Dendritic cell treated with granulocyte-macrophage colony-stimulating factor and Interleukin-4, amounts not matched to agents 40 ng/mL and 50 ng/mL, for 4 days (primary cell): ENCODE results near the gene HBEGF.
"Not testable (repeated sequence)": the region's sequence is repeated elsewhere in the genome, so short reads cannot be mapped to it uniquely, and the experiment has no call there.

Source experiments
- H3K27ac Mint-ChIP-seq: one replicate; pipeline ENCODE4 v1.8.0; 2022; ENCODE audit warnings: mild to moderate bottlenecking, mixed read lengths
- H3K27me3 Mint-ChIP-seq: one replicate; pipeline ENCODE4 v1.8.0; 2022; ENCODE audit warnings: mild to moderate bottlenecking, mixed read lengths
- H3K36me3 Mint-ChIP-seq: one replicate; pipeline ENCODE4 v1.8.0; 2022; ENCODE audit warnings: low read depth, mixed read lengths
- H3K4me1 Mint-ChIP-seq: one replicate; pipeline ENCODE4 v1.8.0; 2022; ENCODE audit warnings: low read depth, mixed read lengths
- H3K4me3 Mint-ChIP-seq: one replicate; pipeline ENCODE4 v1.8.0; 2022; ENCODE audit warnings: mild to moderate bottlenecking, moderate library complexity, mixed read lengths
- H3K9me3 Mint-ChIP-seq: one replicate; pipeline ENCODE4 v1.8.0; 2022; ENCODE audit warnings: mixed read lengths
- intact Hi-C: fragments of 100-400 bp; cut with micrococcal nuclease; formaldehyde crosslinking; loops from one replicate; pipeline ENCODE4 v1.15.0; 2022

Gene HBEGF

DNA sequence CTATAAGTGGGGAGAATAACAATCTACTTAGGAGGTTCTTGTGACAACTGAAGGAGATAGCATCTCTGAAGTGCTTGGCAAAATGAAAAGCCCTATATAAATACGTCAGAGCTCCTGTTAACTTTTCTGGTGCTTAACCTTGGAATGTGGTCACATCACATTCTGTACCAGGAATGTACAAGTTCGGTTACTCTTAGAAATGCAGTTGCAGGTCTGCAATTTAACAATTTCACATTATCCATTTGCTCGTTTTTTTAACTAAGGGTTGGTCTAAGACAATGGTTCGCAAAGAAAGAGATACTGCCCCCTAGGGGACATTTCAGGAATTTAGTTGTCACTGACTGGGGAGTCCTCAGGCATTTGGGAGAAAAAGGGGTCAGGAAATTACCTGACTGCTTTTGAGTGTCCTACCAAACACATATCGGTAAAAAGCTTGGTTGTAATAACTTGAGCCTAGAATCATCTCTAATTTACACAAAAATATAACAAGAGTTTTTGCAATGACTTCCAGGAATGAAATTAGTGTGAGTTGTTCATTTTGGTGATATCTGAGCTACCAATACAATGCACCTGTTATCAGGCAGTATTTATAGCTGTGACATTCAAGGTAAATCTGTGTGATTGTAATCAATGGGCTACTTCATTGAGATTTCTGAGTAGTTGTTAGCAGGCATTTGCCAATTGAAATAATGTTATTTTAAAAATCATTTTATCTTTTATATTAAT is 5.4 kb upstream of the HBEGF start:
- no peak overlapping the region for H3K4me3 Mint-ChIP-seq
- intact Hi-C loops = loop anchor here (1.0 kb wide), 1 partner anchor 107 kb away; no protein-coding TSS in a partner anchor
- no peak overlapping the region for H3K27ac Mint-ChIP-seq
- H3K9me3 Mint-ChIP-seq = no peaks in the 10 kb centered on the region
- no peaks in the 10 kb centered on the region for H3K36me3 Mint-ChIP-seq
- peaks cover 13% of the 10 kb centered on the region for H3K4me1 Mint-ChIP-seq
- peaks cover 2% of the 10 kb centered on the region for H3K27me3 Mint-ChIP-seq

DNA sequence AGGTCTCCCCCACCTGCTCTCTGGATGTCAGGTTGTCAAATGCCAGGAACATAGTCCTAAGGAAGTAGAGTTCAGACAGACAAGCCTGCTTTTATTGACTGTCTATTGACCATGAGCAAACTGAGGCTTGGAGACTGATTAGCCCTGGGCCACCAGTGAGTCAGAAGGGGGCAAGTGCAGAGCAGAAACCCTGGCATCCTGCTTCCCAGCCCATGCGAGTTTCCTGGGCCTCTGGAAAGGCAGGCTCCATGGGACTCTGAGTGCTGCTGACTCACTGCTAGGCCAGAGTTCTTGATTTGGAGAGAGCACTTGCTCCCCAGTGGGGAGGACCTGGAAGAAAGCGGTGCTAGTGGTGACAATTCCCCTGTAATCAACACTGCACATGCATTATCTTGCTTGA is 2.8 kb upstream of the HBEGF start:
- no peaks in the 10 kb centered on the region for H3K9me3 Mint-ChIP-seq
- H3K36me3 Mint-ChIP-seq = peaks cover 5% of the 10 kb centered on the region
- H3K27ac Mint-ChIP-seq = no peak overlapping the region
- no peak overlapping the region for H3K4me3 Mint-ChIP-seq
- peaks cover 3% of the 10 kb centered on the region for H3K27me3 Mint-ChIP-seq
- intact Hi-C loops = loop anchor here (5.0 kb wide), 1 partner anchor 47 kb away; the partner anchor contains the start of gene PFDN1
- peaks cover 27% of the 10 kb centered on the region for H3K4me1 Mint-ChIP-seq

DNA sequence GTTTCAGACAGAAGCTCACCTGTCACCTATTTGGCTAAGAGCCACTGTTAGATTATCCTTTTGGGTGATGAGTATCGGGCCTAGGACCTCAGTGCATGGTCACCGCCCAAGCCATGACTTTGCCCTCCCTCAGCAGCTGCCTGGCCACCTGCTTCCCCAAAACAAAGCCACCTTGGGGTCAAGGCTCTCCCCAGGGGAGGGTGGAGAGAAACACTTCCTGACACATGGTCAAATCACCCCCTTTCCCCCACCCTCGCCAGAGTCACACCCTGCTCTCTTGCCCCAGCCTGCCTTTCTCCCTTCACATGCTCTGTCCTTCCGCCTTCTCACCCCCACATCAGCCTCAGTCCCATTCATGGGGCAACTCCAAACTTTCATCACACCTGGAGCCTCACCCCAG is 1.7 kb upstream of the HBEGF start:
- peaks cover 38% of the 10 kb centered on the region for H3K4me1 Mint-ChIP-seq
- intact Hi-C loops = loop anchor here (5.0 kb wide), 1 partner anchor 46 kb away; the partner anchor contains the start of gene PFDN1
- H3K9me3 Mint-ChIP-seq = no peaks in the 10 kb centered on the region
- peaks cover 5% of the 10 kb centered on the region for H3K36me3 Mint-ChIP-seq
- no peak overlapping the region for H3K4me3 Mint-ChIP-seq
- no peak overlapping the region for H3K27ac Mint-ChIP-seq
- peaks cover 3% of the 10 kb centered on the region for H3K27me3 Mint-ChIP-seq

DNA sequence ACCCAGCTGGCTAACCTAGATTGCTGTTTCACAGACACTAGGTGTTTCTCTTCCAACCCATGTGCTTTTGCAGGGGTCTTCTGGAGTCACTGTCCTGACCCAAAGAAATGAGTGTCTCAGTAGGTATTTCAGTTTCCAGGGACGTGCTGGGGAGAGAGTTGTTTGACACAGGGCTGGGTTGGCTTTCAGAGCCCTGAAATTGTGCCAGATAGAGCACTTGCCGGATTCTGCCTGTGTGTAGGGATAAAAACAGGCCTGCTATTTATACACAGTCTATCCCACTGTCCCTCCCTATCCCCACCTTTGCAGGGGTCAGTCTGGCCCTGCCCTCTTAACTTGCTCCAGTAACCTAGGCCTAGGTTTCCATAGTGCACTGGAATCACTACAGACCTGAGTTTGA is 957 bp upstream of the HBEGF start:
- Mint-ChIP-seq H3K4me1 (peaks cover 45% of the 10 kb centered on the region), H3K27me3 (peaks cover 3% of the 10 kb centered on the region), H3K9me3 (no peaks in the 10 kb centered on the region), H3K27ac (no peak overlapping the region), H3K36me3 (peaks cover 5% of the 10 kb centered on the region), H3K4me3 (no peak overlapping the region)
- intact Hi-C loops = loop anchor here (5.0 kb wide), 1 partner anchor 45 kb away; the partner anchor contains the start of gene PFDN1

DNA sequence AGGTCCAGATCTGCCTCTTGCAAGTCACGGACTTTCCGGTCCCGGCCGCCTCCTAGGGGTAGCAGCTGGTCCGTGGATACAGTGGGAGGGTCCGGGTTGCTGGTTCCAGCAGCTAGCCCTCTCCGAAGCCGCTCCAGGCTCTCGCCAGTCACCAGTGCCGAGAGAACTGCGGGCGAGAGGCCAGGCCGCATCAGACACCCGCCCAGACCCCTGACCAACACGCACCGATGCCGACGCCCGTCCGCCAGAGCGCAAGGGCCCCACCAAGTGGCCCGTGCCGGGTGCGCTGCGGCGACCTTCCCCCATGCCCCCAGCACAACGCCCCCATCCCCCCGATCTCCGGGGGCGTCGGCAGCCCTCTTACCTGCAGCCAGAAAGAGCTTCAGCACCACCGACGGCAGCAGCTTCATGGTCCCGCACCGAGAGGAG is 470 bp downstream of the HBEGF start:
- H3K4me3 Mint-ChIP-seq = peak overlapping the region; percentile 89
- H3K27me3 Mint-ChIP-seq = peaks cover 3% of the 10 kb centered on the region
- peaks cover 60% of the 10 kb centered on the region for H3K4me1 Mint-ChIP-seq
- peak overlapping the region; percentile 74 for H3K27ac Mint-ChIP-seq
- H3K9me3 Mint-ChIP-seq = no peaks in the 10 kb centered on the region
- intact Hi-C loops = loop anchor here (5.0 kb wide), 1 partner anchor 44 kb away; the partner anchor contains the start of gene PFDN1
- H3K36me3 Mint-ChIP-seq = peaks cover 5% of the 10 kb centered on the region

DNA sequence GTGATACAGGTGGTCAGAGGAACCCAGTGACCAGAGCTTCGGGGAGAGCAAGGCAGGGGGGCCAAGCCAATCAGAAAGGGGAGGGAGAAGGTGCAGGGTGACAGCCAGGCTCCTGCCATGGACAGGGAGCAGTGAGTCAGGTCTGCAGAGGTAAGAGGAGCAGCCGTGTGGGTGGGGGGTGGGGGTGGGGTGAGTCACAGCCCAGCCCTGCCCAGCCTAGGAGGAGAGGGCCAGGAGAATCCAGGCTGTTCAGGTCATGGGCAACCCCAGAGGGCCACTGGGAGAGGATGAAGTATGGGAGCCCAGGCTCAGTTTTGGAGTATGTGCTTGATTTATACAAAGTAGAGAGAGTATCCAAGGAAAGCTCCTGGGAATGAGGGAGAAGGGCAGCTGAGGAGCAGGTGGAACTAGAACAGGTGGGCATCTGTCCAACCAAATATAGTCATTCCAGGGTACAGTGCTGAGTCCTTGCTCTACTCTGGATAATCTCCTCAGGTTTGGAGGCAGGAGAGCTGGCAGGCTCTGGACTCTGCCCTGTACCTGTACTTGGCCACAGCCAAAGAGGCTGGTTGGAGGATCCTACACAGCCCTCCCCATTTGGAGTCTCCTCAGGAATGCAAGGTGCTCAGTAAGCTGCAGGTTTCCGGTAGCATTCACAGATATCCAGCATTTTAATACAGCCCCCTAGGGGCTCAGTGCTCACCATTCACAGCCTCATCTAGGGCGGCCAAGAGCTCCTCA is 1.6 kb downstream of the HBEGF start:
- H3K4me1 Mint-ChIP-seq = peaks cover 66% of the 10 kb centered on the region
- no peaks in the 10 kb centered on the region for H3K9me3 Mint-ChIP-seq
- H3K27ac Mint-ChIP-seq = peak overlapping the region; percentile 37
- peak overlapping the region; percentile 36 for H3K4me3 Mint-ChIP-seq
- peaks cover 5% of the 10 kb centered on the region for H3K36me3 Mint-ChIP-seq
- intact Hi-C loops = loop anchor here (5.0 kb wide), 1 partner anchor 43 kb away; the partner anchor contains the start of gene PFDN1
- peaks cover 3% of the 10 kb centered on the region for H3K27me3 Mint-ChIP-seq

DNA sequence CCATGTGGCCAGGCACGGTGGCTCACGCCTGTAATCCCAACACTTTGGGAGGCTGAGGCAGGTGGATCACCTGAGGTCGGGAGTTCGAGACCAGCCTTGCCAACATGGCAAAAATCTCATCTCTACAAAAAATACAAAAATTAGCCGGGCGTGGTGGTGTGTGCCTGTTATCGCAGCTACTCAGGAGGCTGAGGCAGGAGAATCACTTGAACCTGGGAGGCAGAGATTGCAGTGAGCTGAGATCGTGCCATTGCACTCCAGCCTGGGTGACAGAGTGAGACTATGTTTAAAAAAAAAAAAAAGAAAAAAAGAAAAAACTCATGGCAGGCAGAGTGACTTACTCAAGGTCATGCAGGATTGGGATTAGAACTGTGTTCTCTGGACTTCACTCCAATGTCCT is 2.6 kb downstream of the HBEGF start:
- H3K27me3 Mint-ChIP-seq, H3K36me3 Mint-ChIP-seq, intact Hi-C loops, H3K9me3 Mint-ChIP-seq, H3K4me3 Mint-ChIP-seq: not testable (repeated sequence)
- Mint-ChIP-seq H3K27ac (peak overlapping the region; percentile 83), H3K4me1 (peaks cover 76% of the 10 kb centered on the region)

DNA sequence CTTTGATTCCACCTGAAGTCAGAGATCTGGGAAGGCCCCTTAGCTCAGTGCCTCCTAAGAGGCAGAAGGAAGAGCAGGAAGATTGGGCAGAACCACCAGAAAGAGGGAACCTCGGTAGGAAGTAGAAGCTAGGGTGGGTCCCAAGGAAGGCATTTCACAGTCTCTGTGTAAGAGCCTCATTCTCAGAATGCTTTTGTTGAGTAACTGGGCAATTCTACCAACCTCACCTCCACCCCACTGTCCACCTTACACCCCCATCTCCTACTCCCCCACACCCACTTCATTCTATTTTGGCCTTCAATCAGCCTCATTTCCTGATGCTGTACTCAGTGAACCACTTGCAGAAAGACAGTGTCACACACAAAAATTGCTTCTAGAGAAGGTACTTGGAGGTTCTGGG is 3.5 kb downstream of the HBEGF start:
- H3K9me3 Mint-ChIP-seq = no peaks in the 10 kb centered on the region
- peaks cover 5% of the 10 kb centered on the region for H3K36me3 Mint-ChIP-seq
- H3K4me1 Mint-ChIP-seq = peaks cover 76% of the 10 kb centered on the region
- intact Hi-C loops = no loop called here
- H3K4me3 Mint-ChIP-seq = no peak overlapping the region
- H3K27me3 Mint-ChIP-seq = peaks cover 2% of the 10 kb centered on the region
- peak overlapping the region; percentile 83 for H3K27ac Mint-ChIP-seq

DNA sequence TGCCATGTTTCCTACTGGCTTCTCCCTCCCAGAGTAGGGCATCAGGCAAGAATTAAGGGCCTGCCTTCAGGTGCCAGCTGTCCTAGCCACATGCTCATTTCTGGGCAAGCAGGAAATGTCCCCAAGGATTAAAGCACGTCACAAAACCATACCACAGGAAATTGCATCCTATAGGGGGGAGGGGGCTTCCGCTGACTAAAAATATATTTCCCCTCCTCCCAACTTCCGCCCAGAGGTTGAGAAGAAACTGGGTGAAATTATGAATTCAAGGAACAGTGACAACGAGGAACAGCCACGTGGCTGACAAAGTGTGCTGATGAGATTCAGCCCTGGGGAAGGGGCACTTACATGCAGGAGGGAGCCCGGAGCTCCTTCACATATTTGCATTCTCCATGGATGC is 4.1 kb downstream of the HBEGF start:
- peaks cover 76% of the 10 kb centered on the region for H3K4me1 Mint-ChIP-seq
- no peak overlapping the region for H3K4me3 Mint-ChIP-seq
- no peaks in the 10 kb centered on the region for H3K9me3 Mint-ChIP-seq
- H3K27me3 Mint-ChIP-seq = peaks cover 2% of the 10 kb centered on the region
- peaks cover 5% of the 10 kb centered on the region for H3K36me3 Mint-ChIP-seq
- intact Hi-C loops = no loop called here
- H3K27ac Mint-ChIP-seq = peak overlapping the region; percentile 83

DNA sequence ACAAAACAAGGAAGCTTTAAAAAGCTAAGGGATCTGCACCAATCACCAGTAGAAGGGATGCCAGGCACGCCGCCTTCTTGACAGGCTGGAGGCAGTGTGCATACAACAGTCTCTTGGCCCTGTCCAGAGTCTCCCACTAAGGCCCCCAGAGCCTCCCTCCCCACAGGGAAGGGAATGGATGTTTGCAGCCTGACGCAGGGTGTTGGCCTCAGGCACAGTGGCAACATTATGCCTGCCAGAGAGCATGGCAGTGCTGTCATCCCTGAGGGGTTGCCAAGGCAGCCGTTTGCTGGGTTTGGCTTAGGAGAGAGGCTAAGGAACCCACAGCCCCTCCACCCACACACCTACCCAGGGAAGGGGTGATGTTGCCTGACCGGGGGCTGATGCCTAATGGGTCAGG is 4.8 kb downstream of the HBEGF start:
- intact Hi-C loops = no loop called here
- peaks cover 76% of the 10 kb centered on the region for H3K4me1 Mint-ChIP-seq
- H3K27ac Mint-ChIP-seq = peak overlapping the region; percentile 83

DNA sequence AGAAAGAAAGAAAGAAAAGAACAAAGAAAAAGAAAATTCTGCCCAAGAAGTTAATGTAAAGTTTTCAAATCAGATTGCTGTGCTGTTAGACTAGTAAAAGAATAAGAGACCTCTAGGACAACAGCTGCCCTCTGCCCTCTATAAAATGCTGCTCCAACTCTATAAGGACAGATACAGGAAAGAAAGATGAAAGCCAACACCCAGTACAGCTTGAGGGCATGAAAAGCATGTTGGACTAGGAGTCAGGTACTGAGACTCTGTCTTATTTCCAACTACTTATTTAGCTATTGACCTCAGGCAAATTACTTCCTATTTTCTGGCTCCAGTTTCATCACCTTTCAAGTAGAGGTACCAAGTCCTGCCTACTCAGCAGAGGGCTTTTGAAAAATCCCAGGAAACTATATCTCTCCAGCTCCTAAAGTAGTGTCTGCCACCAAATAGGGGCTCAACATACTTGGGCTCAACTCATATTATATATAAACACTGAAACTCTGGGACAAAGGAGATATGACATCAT is 5.7 kb downstream of the HBEGF start:
- Mint-ChIP-seq H3K4me3 (no peak overlapping the region), H3K9me3 (no peaks in the 10 kb centered on the region), H3K36me3 (peaks cover 10% of the 10 kb centered on the region), H3K4me1 (peaks cover 80% of the 10 kb centered on the region), H3K27ac (no peak overlapping the region), H3K27me3 (peaks cover 2% of the 10 kb centered on the region)
- intact Hi-C loops = no loop called here

More for the DNA sequence above, 4.8 kb downstream of the HBEGF start:
- H3K27me3 Mint-ChIP-seq = peaks cover 2% of the 10 kb centered on the region
- peaks cover 6% of the 10 kb centered on the region for H3K36me3 Mint-ChIP-seq
- H3K4me3 Mint-ChIP-seq = no peak overlapping the region
- no peaks in the 10 kb centered on the region for H3K9me3 Mint-ChIP-seq

DNA sequence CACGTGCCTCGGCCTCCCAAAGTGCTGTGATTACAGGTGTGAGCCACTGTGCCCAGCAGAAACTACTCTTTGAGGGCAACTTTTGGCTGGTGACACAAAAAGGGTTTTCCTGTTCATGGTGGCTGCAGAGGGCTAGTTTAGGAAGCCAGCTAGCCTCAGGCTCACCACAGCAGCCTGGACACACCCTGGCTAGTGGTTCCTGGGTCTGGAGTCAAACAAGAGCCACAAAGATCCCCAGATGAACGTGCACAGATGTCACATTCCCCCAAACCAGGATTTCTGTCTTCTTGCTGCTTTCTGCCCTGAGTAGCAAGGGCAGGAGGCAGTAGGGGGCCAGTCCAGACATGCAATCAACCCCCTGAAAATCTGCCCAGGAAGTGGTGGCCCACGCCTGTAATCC is 6.8 kb downstream of the HBEGF start:
- peaks cover 11% of the 10 kb centered on the region for H3K36me3 Mint-ChIP-seq
- intact Hi-C loops = no loop called here
- H3K9me3 Mint-ChIP-seq = no peaks in the 10 kb centered on the region
- peaks cover 76% of the 10 kb centered on the region for H3K4me1 Mint-ChIP-seq
- H3K4me3 Mint-ChIP-seq = no peak overlapping the region
- no peak overlapping the region for H3K27ac Mint-ChIP-seq
- H3K27me3 Mint-ChIP-seq = no peaks in the 10 kb centered on the region

DNA sequence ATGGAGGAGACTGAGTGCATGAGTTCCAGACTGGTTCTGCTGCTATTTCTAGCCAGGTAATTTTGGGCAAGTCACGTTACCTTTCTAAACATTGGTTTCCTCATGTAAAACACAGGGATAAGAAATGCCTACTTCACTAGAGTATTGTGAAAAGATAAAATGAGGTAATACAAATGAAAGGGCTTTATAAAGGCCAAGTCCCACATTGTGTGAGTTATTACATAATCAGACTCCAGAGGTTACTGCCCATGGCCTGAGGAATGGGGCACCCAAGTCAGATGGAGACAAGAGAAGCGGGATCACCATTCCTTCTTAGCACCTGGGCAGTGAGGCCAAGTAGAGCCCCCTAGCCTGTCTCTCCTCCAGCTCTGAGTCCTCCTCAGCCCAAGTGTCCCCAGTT is 7.5 kb downstream of the HBEGF start:
- Mint-ChIP-seq H3K9me3 (no peaks in the 10 kb centered on the region), H3K27ac (no peak overlapping the region), H3K36me3 (peaks cover 13% of the 10 kb centered on the region), H3K4me1 (peaks cover 68% of the 10 kb centered on the region), H3K4me3 (no peak overlapping the region), H3K27me3 (no peaks in the 10 kb centered on the region)
- intact Hi-C loops = no loop called here

DNA sequence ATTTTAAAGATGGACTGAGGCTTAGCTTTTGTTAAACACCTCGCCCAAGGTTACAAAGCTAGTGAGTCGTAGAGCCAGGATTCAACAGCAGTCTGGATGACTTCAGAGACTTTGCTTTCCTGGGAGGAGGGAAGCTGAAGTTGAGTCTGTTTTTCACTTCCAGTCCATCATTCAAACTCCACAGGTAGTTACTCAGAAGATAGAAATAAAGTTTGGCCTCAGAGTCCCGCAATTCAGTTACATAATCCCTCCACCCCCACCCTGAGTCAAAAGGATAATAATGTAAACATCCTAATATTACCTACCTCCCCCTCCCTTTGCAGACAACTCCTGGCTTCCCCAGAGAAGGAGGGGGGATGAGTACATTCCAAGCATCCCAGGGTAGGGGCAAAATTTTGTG is 8.1 kb downstream of the HBEGF start:
- Mint-ChIP-seq H3K36me3 (peaks cover 17% of the 10 kb centered on the region), H3K27ac (no peak overlapping the region), H3K4me1 (peaks cover 63% of the 10 kb centered on the region), H3K4me3 (no peak overlapping the region), H3K27me3 (no peaks in the 10 kb centered on the region), H3K9me3 (no peaks in the 10 kb centered on the region)
- intact Hi-C loops = no loop called here
